Measurements from ENCODE around the gene TUBB2B. TPM values are rescaled to one million over a fixed set of nuclear protein-coding genes. Genes with fewer than 3 reads are reported as not detected.

The TUBB2B gene
- total and polyA plus RNA-seq, 9 of the 15 experiments (the other 6 are each of a cell fraction or from before 2014, with no cell fraction given) = 0.11 to 9.7 (median 4.6) TPM

GRCh38 chr6:3259491-3259958 is 32.1 kb upstream of the TUBB2B start (continued):
- TF ChIP-seq CUX1 (CRISPR knock-in tag; IDR thresholded peaks at IDR 0.05) (no peak), CHD4 (IDR thresholded peaks at IDR 0.05; ENCODE audit: insufficient read depth, insufficient replicate concordance, low read depth, low read length, poor library complexity, severe bottlenecking) (no peak), ZBTB9 (CRISPR knock-in tag; IDR thresholded peaks at IDR 0.05) (no peak), ETS2 (tag; IDR thresholded peaks at IDR 0.05; ENCODE audit: borderline replicate concordance, poor library complexity, severe bottlenecking) (no peak), CHD1 (IDR thresholded peaks at IDR 0.05; ENCODE audit: low read length) (peak; percentile 2), SP2 (IDR thresholded peaks at IDR 0.05; ENCODE audit: extremely low read depth, low read depth, low read length, poor library complexity, severe bottlenecking) (no peak), ZNF766 (CRISPR knock-in tag; conservative IDR thresholded peaks at IDR 0.05) (peak; percentile 91), ZBTB1 (CRISPR knock-in tag; IDR thresholded peaks at IDR 0.05; ENCODE audit: borderline replicate concordance, low read depth) (no peak), HDAC6 (IDR thresholded peaks at IDR 0.05; ENCODE audit: low read depth, low read length) (no peak), BRF2 (IDR thresholded peaks at IDR 0.05; ENCODE audit: borderline replicate concordance, insufficient read depth, insufficient read length) (no peak), ZKSCAN8 (CRISPR knock-in tag; IDR thresholded peaks at IDR 0.05) (no peak), CSDE1 (IDR thresholded peaks at IDR 0.05) (no peak), ZFP36 (IDR thresholded peaks at IDR 0.05; ENCODE audit: low read depth, low read length, partially characterized antibody) (no peak), CTCF (IDR thresholded peaks at IDR 0.05 in 2 of 3, conservative IDR thresholded peaks at IDR 0.05 in 1 of 3; ENCODE audit: insufficient read depth in 2 of 3, low read depth in 1 of 3, low read length in 3 of 3) (peak in 2 of 3 experiments; percentile 32 to 44; a peak in 3 of 6 replicates)
